WTC11 (cell line): Measurements from ENCODE around the gene NR3C2. TPM values are rescaled to one million over a fixed set of nuclear protein-coding genes. Genes with fewer than 3 reads are reported as not detected.

Source experiments
- ATAC-seq: fragments of 200-7000 bp; cut with Tn5 transposase; 2 replicates; pipeline ENCODE4 v1.10.0; 2021; ENCODE audit warnings: mild to moderate bottlenecking, moderate library complexity
- CTCF ChIA-PET: fragments of 300-600 bp; sonication (Branson Sonifier 250); formaldehyde crosslinking; loops from one replicate; lab custom pipeline; 2021; ENCODE audit warnings: antibody characterized with exemption; lab: Charles Lee
- POLR2A ChIA-PET: fragments of 350-600 bp; sonication (Branson Sonifier 250); formaldehyde crosslinking; loops from one replicate; lab custom pipeline; 2021; ENCODE audit warnings: antibody characterized with exemption; lab: Charles Lee
- DNase-seq: peaks from one replicate; pipeline ENCODE4 v3.0.0; 2021; ENCODE audit warnings: low spot score
- H3K27ac Mint-ChIP-seq: 2 replicates; pipeline ENCODE4 v1.8.0; 2021; ENCODE audit warnings: mixed read lengths
- H3K27me3 Mint-ChIP-seq: 2 replicates; pipeline ENCODE4 v1.8.0; 2021; ENCODE audit warnings: low read depth, mild to moderate bottlenecking, moderate library complexity, mixed read lengths
- H3K36me3 Mint-ChIP-seq: 2 replicates; pipeline ENCODE4 v1.8.0; 2021; ENCODE audit warnings: mixed read lengths
- H3K4me1 Mint-ChIP-seq: 2 replicates; pipeline ENCODE4 v1.8.0; 2022; ENCODE audit warnings: mixed read lengths
- H3K4me3 Mint-ChIP-seq: 2 replicates; pipeline ENCODE4 v1.8.0; 2021; ENCODE audit warnings: mild to moderate bottlenecking, moderate library complexity, mixed read lengths
- H3K9me3 Mint-ChIP-seq: 2 replicates; pipeline ENCODE4 v1.8.0; 2021; ENCODE audit warnings: mixed read lengths
- ATF1 ChIP-seq: sonication (generic); formaldehyde crosslinking; IDR thresholded peaks from 2 replicates; pipeline ENCODE4 v1.8.1; 2023; ENCODE audit warnings: mild to moderate bottlenecking, moderate library complexity, missing genetic modification reagents
- ATF6 ChIP-seq: sonication (generic); formaldehyde crosslinking; IDR thresholded peaks from 2 replicates; pipeline ENCODE4 v1.8.1; 2023; ENCODE audit warnings: mild to moderate bottlenecking, missing genetic modification reagents
- CTCF ChIP-seq: fragments of 200-600 bp; IDR thresholded peaks from 2 replicates; pipeline ENCODE4 v1.8.0; 2022; ENCODE audit warnings: antibody characterized with exemption
- EMX1 ChIP-seq: fragments of 250-450 bp; sonication (Bioruptor Pico); IDR thresholded peaks from 2 replicates; pipeline ENCODE4 v1.8.0; 2021; ENCODE audit warnings: mild to moderate bottlenecking
- GRHL2 ChIP-seq: fragments of 250-450 bp; sonication (Bioruptor Pico); IDR thresholded peaks from 2 replicates; pipeline ENCODE4 v1.8.0; 2022; ENCODE audit warnings: mild to moderate bottlenecking, moderate library complexity; ENCODE audit not compliant: insufficient replicate concordance, severe bottlenecking
- GTF2I ChIP-seq: fragments of 250-450 bp; sonication (Bioruptor Pico); conservative IDR thresholded peaks from 2 replicates; pipeline ENCODE4 v1.4.0; 2021; ENCODE audit warnings: mild to moderate bottlenecking
- NR1H2 ChIP-seq: sonication (generic); formaldehyde crosslinking; IDR thresholded peaks from 2 replicates; pipeline ENCODE4 v1.9.0; 2021; ENCODE audit warnings: mild to moderate bottlenecking, moderate library complexity, missing genetic modification reagents
- RORB ChIP-seq: fragments of 250-450 bp; sonication (Bioruptor Pico); IDR thresholded peaks from 2 replicates; pipeline ENCODE4 v1.9.0; 2021; ENCODE audit warnings: mild to moderate bottlenecking
- SMAD3 ChIP-seq: sonication (generic); formaldehyde crosslinking; IDR thresholded peaks from 2 replicates; pipeline ENCODE4 v1.8.0; 2022; ENCODE audit warnings: missing genetic modification reagents, mild to moderate bottlenecking, borderline replicate concordance
- SMAD4 ChIP-seq: sonication (generic); formaldehyde crosslinking; IDR thresholded peaks from 2 replicates; pipeline ENCODE4 v1.8.0; 2022; ENCODE audit warnings: mild to moderate bottlenecking, missing genetic modification reagents
- TP53 ChIP-seq: sonication (generic); formaldehyde crosslinking; IDR thresholded peaks from 2 replicates; pipeline ENCODE4 v1.8.1; 2023; ENCODE audit warnings: mild to moderate bottlenecking, missing genetic modification reagents
- ZNF121 ChIP-seq: sonication (generic); formaldehyde crosslinking; IDR thresholded peaks from 2 replicates; pipeline ENCODE4 v1.8.0; 2023; ENCODE audit warnings: missing genetic modification reagents
- ZNF232 ChIP-seq: sonication (generic); formaldehyde crosslinking; IDR thresholded peaks from 2 replicates; pipeline ENCODE4 v1.8.0; 2022; ENCODE audit warnings: mild to moderate bottlenecking, missing genetic modification reagents
- ZNF416 ChIP-seq: fragments of 250-450 bp; sonication (Bioruptor Pico); IDR thresholded peaks from 2 replicates; pipeline ENCODE4 v1.9.0; 2021; ENCODE audit warnings: mild to moderate bottlenecking, inconsistent platforms
- total RNA-seq: library from RNA; stranded (reverse); gene quantifications from 3 replicates; pipeline ENCODE4 v1.2.3, GENCODE V29; 2021
- TF ChIP-seq, protein P1 (sequence below): sonication (generic); formaldehyde crosslinking; IDR thresholded peaks from 2 replicates; pipeline ENCODE4 v1.8.0; 2023; ENCODE audit warnings: missing genetic modification reagents
- TF ChIP-seq, protein P2 (sequence below): fragments of 250-450 bp; sonication (Bioruptor Pico); IDR thresholded peaks from 2 replicates; pipeline ENCODE4 v1.9.0; 2021; ENCODE audit warnings: mild to moderate bottlenecking, borderline replicate concordance
- TF ChIP-seq, protein P3 (sequence below): sonication (generic); formaldehyde crosslinking; IDR thresholded peaks from 2 replicates; pipeline ENCODE4 v1.8.1; 2023; ENCODE audit warnings: mild to moderate bottlenecking, missing genetic modification reagents, moderate library complexity
- TF ChIP-seq, protein P4 (sequence below): fragments of 250-450 bp; sonication (Bioruptor Pico); IDR thresholded peaks from 2 replicates; pipeline ENCODE4 v1.9.0; 2021; ENCODE audit warnings: moderate library complexity, mild to moderate bottlenecking, inconsistent platforms, borderline replicate concordance

The NR3C2 gene
- total RNA-seq, 1 experiment from 2014 or later = 2.8 TPM

DNA sequence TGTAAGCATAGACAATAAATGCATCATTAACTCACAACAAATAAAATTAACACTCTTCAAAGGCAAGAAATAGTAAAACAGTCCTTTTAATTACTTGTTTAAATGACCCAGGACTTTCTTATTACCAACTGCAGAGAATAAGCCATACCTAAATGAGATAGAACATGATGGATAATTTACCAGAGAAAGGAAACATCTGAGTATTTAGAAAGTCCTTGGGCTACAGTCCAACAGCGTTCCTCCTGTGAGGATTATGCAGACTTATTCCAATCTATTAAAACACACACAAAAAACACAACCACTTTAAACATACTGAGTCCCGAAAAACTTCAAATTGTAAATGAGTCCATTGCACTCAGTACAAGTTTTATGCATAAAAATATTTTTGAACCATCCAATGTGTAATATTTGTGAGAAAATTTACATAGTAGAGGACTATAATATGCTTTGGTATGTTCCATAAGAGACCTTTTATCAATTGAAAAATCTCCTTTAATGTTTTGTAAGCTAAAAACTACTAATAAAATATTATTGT, 129.2 kb downstream of the NR3C2 start:
- peaks cover 6% of the 10 kb centered on the region for H3K4me1 Mint-ChIP-seq
- DNase-seq = no peak
- ChIA-PET POLR2A (no interaction called here), CTCF (no interaction called here)
- H3K9me3 Mint-ChIP-seq = no peaks in the 10 kb centered on the region
- TF ChIP-seq ZNF121 (CRISPR knock-in tag) = no peak
- TF ChIP-seq, protein P1, sequence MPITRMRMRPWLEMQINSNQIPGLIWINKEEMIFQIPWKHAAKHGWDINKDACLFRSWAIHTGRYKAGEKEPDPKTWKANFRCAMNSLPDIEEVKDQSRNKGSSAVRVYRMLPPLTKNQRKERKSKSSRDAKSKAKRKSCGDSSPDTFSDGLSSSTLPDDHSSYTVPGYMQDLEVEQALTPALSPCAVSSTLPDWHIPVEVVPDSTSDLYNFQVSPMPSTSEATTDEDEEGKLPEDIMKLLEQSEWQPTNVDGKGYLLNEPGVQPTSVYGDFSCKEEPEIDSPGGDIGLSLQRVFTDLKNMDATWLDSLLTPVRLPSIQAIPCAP (CRISPR knock-in tag) = no peak
- no peak overlapping the region for H3K4me3 Mint-ChIP-seq
- H3K27ac Mint-ChIP-seq = no peak overlapping the region
- no peaks in the 10 kb centered on the region for H3K36me3 Mint-ChIP-seq
- ATAC-seq = no peak
- no peaks in the 10 kb centered on the region for H3K27me3 Mint-ChIP-seq

- DNase-seq (no peak), ATAC-seq (no peak)
- ChIA-PET CTCF (no interaction called here), POLR2A (no interaction called here)
- Mint-ChIP-seq H3K36me3 (no peaks in the 10 kb centered on the region), H3K4me3 (no peak overlapping the region), H3K27me3 (no peaks in the 10 kb centered on the region), H3K27ac (no peak overlapping the region), H3K4me1 (peaks cover 6% of the 10 kb centered on the region), H3K9me3 (no peaks in the 10 kb centered on the region)
- TF ChIP-seq TP53 (CRISPR knock-in tag) (no peak), ATF6 (CRISPR knock-in tag) (no peak), NR1H2 (no peak), RORB (CRISPR knock-in tag) (no peak), ZNF232 (CRISPR knock-in tag) (no peak), ATF1 (CRISPR knock-in tag) (no peak)
- TF ChIP-seq, protein P2, sequence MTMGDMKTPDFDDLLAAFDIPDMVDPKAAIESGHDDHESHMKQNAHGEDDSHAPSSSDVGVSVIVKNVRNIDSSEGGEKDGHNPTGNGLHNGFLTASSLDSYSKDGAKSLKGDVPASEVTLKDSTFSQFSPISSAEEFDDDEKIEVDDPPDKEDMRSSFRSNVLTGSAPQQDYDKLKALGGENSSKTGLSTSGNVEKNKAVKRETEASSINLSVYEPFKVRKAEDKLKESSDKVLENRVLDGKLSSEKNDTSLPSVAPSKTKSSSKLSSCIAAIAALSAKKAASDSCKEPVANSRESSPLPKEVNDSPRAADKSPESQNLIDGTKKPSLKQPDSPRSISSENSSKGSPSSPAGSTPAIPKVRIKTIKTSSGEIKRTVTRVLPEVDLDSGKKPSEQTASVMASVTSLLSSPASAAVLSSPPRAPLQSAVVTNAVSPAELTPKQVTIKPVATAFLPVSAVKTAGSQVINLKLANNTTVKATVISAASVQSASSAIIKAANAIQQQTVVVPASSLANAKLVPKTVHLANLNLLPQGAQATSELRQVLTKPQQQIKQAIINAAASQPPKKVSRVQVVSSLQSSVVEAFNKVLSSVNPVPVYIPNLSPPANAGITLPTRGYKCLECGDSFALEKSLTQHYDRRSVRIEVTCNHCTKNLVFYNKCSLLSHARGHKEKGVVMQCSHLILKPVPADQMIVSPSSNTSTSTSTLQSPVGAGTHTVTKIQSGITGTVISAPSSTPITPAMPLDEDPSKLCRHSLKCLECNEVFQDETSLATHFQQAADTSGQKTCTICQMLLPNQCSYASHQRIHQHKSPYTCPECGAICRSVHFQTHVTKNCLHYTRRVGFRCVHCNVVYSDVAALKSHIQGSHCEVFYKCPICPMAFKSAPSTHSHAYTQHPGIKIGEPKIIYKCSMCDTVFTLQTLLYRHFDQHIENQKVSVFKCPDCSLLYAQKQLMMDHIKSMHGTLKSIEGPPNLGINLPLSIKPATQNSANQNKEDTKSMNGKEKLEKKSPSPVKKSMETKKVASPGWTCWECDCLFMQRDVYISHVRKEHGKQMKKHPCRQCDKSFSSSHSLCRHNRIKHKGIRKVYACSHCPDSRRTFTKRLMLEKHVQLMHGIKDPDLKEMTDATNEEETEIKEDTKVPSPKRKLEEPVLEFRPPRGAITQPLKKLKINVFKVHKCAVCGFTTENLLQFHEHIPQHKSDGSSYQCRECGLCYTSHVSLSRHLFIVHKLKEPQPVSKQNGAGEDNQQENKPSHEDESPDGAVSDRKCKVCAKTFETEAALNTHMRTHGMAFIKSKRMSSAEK (CRISPR knock-in tag) = no peak
Observed at GRCh38 chr4:148311526-148311925, 130.7 kb downstream of the NR3C2 start.

DNA sequence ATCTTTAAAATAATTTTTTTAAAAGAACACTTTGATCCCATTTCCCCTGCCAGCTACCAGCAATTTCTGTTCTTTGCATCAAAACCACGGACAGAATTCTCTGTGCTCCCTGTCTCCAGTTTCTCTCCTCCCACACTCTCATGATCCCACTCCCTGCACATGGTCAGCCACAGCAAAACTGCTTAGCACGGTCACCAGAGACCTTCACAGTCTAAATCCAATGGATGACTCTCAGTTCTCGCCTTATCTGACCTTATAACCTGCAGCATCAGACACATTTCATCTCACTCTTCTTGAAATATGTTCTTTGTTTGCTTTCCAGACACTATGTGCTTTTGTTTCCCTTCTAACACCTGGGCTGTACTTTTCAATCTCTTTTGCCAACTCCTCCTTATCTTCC, 131.5 kb downstream of the NR3C2 start:
- Mint-ChIP-seq H3K27me3 (no peaks in the 10 kb centered on the region), H3K4me1 (peaks cover 6% of the 10 kb centered on the region), H3K9me3 (no peaks in the 10 kb centered on the region), H3K36me3 (no peaks in the 10 kb centered on the region), H3K27ac (no peak overlapping the region), H3K4me3 (no peak overlapping the region)
- ATAC-seq (no peak), DNase-seq (no peak)
- ChIA-PET POLR2A (no interaction called here), CTCF (no interaction called here)
- TF ChIP-seq, protein P3, sequence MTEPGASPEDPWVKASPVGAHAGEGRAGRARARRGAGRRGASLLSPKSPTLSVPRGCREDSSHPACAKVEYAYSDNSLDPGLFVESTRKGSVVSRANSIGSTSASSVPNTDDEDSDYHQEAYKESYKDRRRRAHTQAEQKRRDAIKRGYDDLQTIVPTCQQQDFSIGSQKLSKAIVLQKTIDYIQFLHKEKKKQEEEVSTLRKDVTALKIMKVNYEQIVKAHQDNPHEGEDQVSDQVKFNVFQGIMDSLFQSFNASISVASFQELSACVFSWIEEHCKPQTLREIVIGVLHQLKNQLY (CRISPR knock-in tag) = no peak
- TF ChIP-seq SMAD3 = no peak
- no peak for TF ChIP-seq EMX1
- no peak for TF ChIP-seq GTF2I (CRISPR knock-in tag)
- no peak for TF ChIP-seq GRHL2 (CRISPR knock-in tag)
- no peak for TF ChIP-seq CTCF
- TF ChIP-seq, protein P4, sequence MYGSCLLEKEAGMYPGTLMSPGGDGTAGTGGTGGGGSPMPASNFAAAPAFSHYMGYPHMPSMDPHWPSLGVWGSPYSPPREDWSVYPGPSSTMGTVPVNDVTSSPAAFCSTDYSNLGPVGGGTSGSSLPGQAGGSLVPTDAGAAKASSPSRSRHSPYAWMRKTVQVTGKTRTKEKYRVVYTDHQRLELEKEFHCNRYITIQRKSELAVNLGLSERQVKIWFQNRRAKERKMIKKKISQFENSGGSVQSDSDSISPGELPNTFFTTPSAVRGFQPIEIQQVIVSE (CRISPR knock-in tag) = no peak
- no peak for TF ChIP-seq SMAD4 (CRISPR knock-in tag)
- TF ChIP-seq ZNF416 (CRISPR knock-in tag) = no peak
